HepG2 (cell line): ENCODE measurements around the gene EGFR. TPM values are rescaled to one million over a fixed set of nuclear protein-coding genes. Genes with fewer than 3 reads are reported as not detected.

Experiments used
- ATAC-seq: fragments of 200-7000 bp; cut with Tn5 transposase; 3 replicates; pipeline ENCODE4 v1.9.1; 2020; ENCODE audit warnings: mild to moderate bottlenecking, moderate library complexity
- BruUV-seq: library from RNA; stranded (reverse); fragments of 400-500 nt; replicated peaks from 2 replicates; lab custom pipeline; 2021; lab: Mats Ljungman, UMichigan
- CTCF ChIA-PET: fragments of 300-600 bp; formaldehyde crosslinking; extraction: SDS; loops from one replicate; lab custom pipeline; 2021; ENCODE audit warnings: low total read pairs, inconsistent platforms, low intra/inter-chr PET ratio; lab: Yijun Ruan, JAX
- POLR2A ChIA-PET: fragments of 350-600 bp; sonication (Branson Sonifier 250); formaldehyde crosslinking; loops from one replicate; lab custom pipeline; 2020; ENCODE audit warnings: antibody characterized with exemption, inconsistent platforms; lab: Yijun Ruan, JAX
- DNase-seq: peaks from one replicate; pipeline ENCODE4 v3.0.0-alpha.2; 2015; ENCODE audit warnings: low spot score
- FAIRE-seq: peaks from 3 replicates; lab custom pipeline; 2011; peaks lifted over from hg19 to GRCh38; lab: Jason Lieb, UNC
- H2AFZ ChIP-seq: one replicate; pipeline ENCODE4 v1.6.1; 2011; ENCODE audit warnings: low read length, inconsistent platforms
- H3K27ac ChIP-seq: fragments of 300-600 bp; 3 replicates; pipeline ENCODE4 v1.8.0; 2011; ENCODE audit warnings: mixed run types, mild to moderate bottlenecking, mixed read lengths, low read length, inconsistent platforms; ENCODE audit not compliant: insufficient read depth; ENCODE audit errors: extremely low read length
- H3K27me3 ChIP-seq, 2 experiments: fragments of 200-600 bp in 1 of 2; 2 replicates in 1 of 2; 3 replicates in 1 of 2; pipeline versions ENCODE4 v1.6.0 to v1.8.0; 2011; ENCODE audit warnings: low read length in 2 of 2, mild to moderate bottlenecking in 2 of 2, moderate library complexity in 2 of 2, inconsistent platforms in 1 of 2; ENCODE audit not compliant: insufficient read depth in 2 of 2, control insufficient read depth in 1 of 2
- H3K36me3 ChIP-seq, 2 experiments: fragments of 200-600 bp in 1 of 2; replicated peaks in 1 of 2; 2 replicates in 1 of 2; 3 replicates in 1 of 2; pipeline versions ENCODE4 v1.5.1 to v1.8.0; 2011; ENCODE audit warnings: low read length in 2 of 2, inconsistent platforms in 1 of 2; ENCODE audit not compliant: insufficient read depth in 2 of 2, control insufficient read depth in 1 of 2
- H3K4me1 ChIP-seq: 2 replicates; pipeline ENCODE4 v1.5.1; 2012; ENCODE audit warnings: low read length, inconsistent platforms; ENCODE audit not compliant: insufficient read depth
- H3K4me2 ChIP-seq: 2 replicates; pipeline ENCODE4 v1.6.0; 2011; ENCODE audit warnings: low read depth, low read length, inconsistent platforms
- H3K4me3 ChIP-seq, 3 experiments: fragments of 200-600 bp in 1 of 3; sonication (generic), shearing (Covaris generic) in 1 of 3; replicated peaks in 1 of 3; 2 replicates each; pipeline ENCODE4 v1.5.1; 2011 to 2016; ENCODE audit warnings: low read length in 3 of 3, inconsistent platforms in 2 of 3, low read depth in 2 of 3, mild to moderate bottlenecking in 2 of 3, control low read depth in 1 of 3, mixed read lengths in 1 of 3; ENCODE audit not compliant: insufficient read depth in 1 of 3
- H3K79me2 ChIP-seq: one replicate; pipeline ENCODE4 v1.6.1; 2011; ENCODE audit warnings: low read length, inconsistent platforms; ENCODE audit not compliant: insufficient read depth
- H3K9ac ChIP-seq: 2 replicates; pipeline ENCODE4 v1.6.0; 2011; ENCODE audit warnings: mild to moderate bottlenecking, low read depth, low read length, inconsistent platforms; ENCODE audit not compliant: insufficient read depth
- H3K9me3 ChIP-seq: 2 replicates; pipeline ENCODE4 v1.5.1; 2012; ENCODE audit warnings: mild to moderate bottlenecking, low read length
- H4K20me1 ChIP-seq: 2 replicates; pipeline ENCODE4 v1.6.0; 2011; ENCODE audit warnings: inconsistent platforms, mild to moderate bottlenecking, low read length, moderate library complexity; ENCODE audit not compliant: insufficient read depth
- ATM ChIP-seq: fragments of 450-650 bp; IDR thresholded peaks from 2 replicates; pipeline ENCODE4 v1.7.1; 2017; ENCODE audit warnings: mild to moderate bottlenecking, borderline replicate concordance
- CBX2 ChIP-seq, 2 experiments: fragments of 200-600 bp in 1 of 2; sonication (generic); formaldehyde crosslinking in 1 of 2; IDR thresholded peaks; 2 replicates each; pipeline versions ENCODE4 v1.7.0 to v1.8.1; 2018 to 2022; ENCODE audit warnings: low read depth in 2 of 2, low read length in 1 of 2, mild to moderate bottlenecking in 1 of 2, missing genetic modification reagents in 1 of 2
- DMAP1 ChIP-seq: IDR thresholded peaks from 2 replicates; pipeline ENCODE4 v1.6.1; 2016
- FOXO1 ChIP-seq: sonication (generic); formaldehyde crosslinking; IDR thresholded peaks from 2 replicates; pipeline ENCODE4 v1.4.0; 2020; ENCODE audit warnings: missing genetic modification reagents
- PLRG1 ChIP-seq: fragments of 450-650 bp; conservative IDR thresholded peaks from 2 replicates; pipeline ENCODE4 v1.6.1; 2016
- REL ChIP-seq: sonication (generic); formaldehyde crosslinking; conservative IDR thresholded peaks from 2 replicates; pipeline ENCODE4 v1.8.0; 2022; ENCODE audit warnings: mild to moderate bottlenecking, missing genetic modification reagents, moderate library complexity
- SAP130 ChIP-seq: IDR thresholded peaks from 2 replicates; pipeline ENCODE4 v1.6.1; 2016; ENCODE audit warnings: low read depth
- TAF15 ChIP-seq: fragments of 200-400 bp; formaldehyde crosslinking; IDR thresholded peaks from one replicate; pipeline ENCODE4 v1.6.1; 2018; ENCODE audit warnings: mild to moderate bottlenecking, low read depth, low read length; ENCODE audit not compliant: poor library complexity, severe bottlenecking
- ZNF296 ChIP-seq: sonication (generic); formaldehyde crosslinking; conservative IDR thresholded peaks from 2 replicates; pipeline ENCODE4 v1.5.0; 2020; ENCODE audit warnings: mild to moderate bottlenecking, missing genetic modification reagents
- ZNF564 ChIP-seq: sonication (generic); formaldehyde crosslinking; IDR thresholded peaks from 2 replicates; pipeline ENCODE4 v1.8.1; 2023; ENCODE audit warnings: mild to moderate bottlenecking, missing genetic modification reagents
- ZNF75D ChIP-seq: sonication (generic); formaldehyde crosslinking; IDR thresholded peaks from 2 replicates; pipeline ENCODE4 v1.8.1; 2023; ENCODE audit warnings: missing genetic modification reagents, mild to moderate bottlenecking, borderline replicate concordance
- ZSCAN12 ChIP-seq: sonication (generic); formaldehyde crosslinking; IDR thresholded peaks from 2 replicates; pipeline ENCODE4 v1.9.0; 2021; ENCODE audit warnings: mild to moderate bottlenecking, missing genetic modification reagents
- WGBS: methylation state at CpG from one replicate; pipeline ENCODE4 v1.1.6; 2017; ENCODE audit warnings: low lambda C conversion rate; 5-methylcytosine and 5-hydroxymethylcytosine counted together
- in situ Hi-C: cut with HindIII; loops from 2 replicates; pipeline ENCODE4 v1.10.0; 2017; ENCODE audit warnings: low pct_unique_long_range_greater_than_20kb; ENCODE audit not compliant: extremely low pct_ligation_motif_present
- intact Hi-C: fragments of 100-400 bp; cut with micrococcal nuclease; formaldehyde crosslinking; loops from one replicate; pipeline ENCODE4 v1.10.0; 2022; ENCODE audit not compliant: unreplicated experiment
- polyA plus RNA-seq, 8 experiments: library from polyadenylated mRNA; depleted of rRNA in 3 of 8; stranded (reverse) in 7 of 8; unstranded in 1 of 8; fragments of >200 nt; fragmentation: Illumina TruSeq in 4 of 8; extraction: Trizol in 4 of 8; gene quantifications; 2 replicates each; pipeline versions ENCODE4 v1.2.1 to v1.2.3, GENCODE V29; 2011 to 2016; ENCODE audit warnings: low read depth in 4 of 8, missing spikeins in 1 of 8, mixed read lengths in 1 of 8; ENCODE audit not compliant: insufficient read depth in 1 of 8
- total RNA-seq, 5 experiments: library from RNA; depleted of rRNA; stranded (reverse); fragments of >200 nt; fragmentation: Illumina TruSeq; extraction: Trizol; gene quantifications; 2 replicates each; pipeline ENCODE4 v1.2.3, GENCODE V29; 2016; ENCODE audit warnings: low read depth in 1 of 5
- TF ChIP-seq, protein P1 (sequence below): sonication (generic); formaldehyde crosslinking; IDR thresholded peaks from 2 replicates; pipeline ENCODE4 v1.4.0; 2020; ENCODE audit warnings: mild to moderate bottlenecking, missing genetic modification reagents
- TF ChIP-seq, protein P2 (sequence below): sonication (generic); formaldehyde crosslinking; IDR thresholded peaks from 2 replicates; pipeline ENCODE4 v1.8.1; 2023; ENCODE audit warnings: mild to moderate bottlenecking, inconsistent platforms, moderate library complexity, missing genetic modification reagents, borderline replicate concordance
- TF ChIP-seq, protein P3 (sequence below): sonication (generic); formaldehyde crosslinking; IDR thresholded peaks from 2 replicates; pipeline ENCODE4 v1.5.1; 2020; ENCODE audit warnings: missing genetic modification reagents, mild to moderate bottlenecking, borderline replicate concordance

Gene EGFR
- total and polyA plus RNA-seq, 2 of the 13 experiments (the other 11 are each of a cell fraction or from before 2014, with no cell fraction given) = 7.0 to 10.0 TPM

DNA sequence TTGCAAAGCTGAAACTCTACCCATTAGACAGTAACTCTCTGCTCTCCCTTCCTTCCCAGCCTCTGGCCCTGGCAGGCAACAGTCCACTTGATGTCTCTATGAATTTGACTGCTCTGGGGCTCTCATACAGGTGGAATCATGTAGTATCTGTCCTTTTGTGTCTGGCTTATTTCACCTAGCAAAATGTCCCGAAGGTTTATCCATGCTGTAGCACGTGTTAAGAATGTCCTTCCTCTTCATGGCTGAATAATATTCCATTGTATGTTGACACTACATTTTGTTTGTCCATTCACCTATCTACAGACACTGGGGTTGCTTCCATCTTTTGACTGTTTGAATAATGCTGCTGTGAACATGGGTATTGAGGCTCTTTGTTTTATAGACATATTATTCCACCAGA is 128.9 kb downstream of the EGFR start:
- Histone ChIP-seq H3K27ac (no peak overlapping the region), H3K4me1 (peaks cover 20% of the 10 kb centered on the region), H3K4me2 (no peak overlapping the region), H3K4me3 (no peak overlapping the region), H2AFZ (no peak overlapping the region)
- in situ Hi-C loops = loop anchor here (10.0 kb wide), 1 partner anchor 107 kb away; no protein-coding TSS in a partner anchor
- FAIRE-seq = no peak
- intact Hi-C loops = no loop called here
- ATAC-seq = no peak
- no peak for DNase-seq
- CTCF ChIA-PET = no interaction called here
- WGBS = 76% methylated on average over 2 of the region's 2 CpGs
- TF ChIP-seq CBX2 (IDR thresholded peaks at IDR 0.05; ENCODE audit: low read depth, low read length) = no peak
- no peak for TF ChIP-seq CBX2 (CRISPR knock-in tag; IDR thresholded peaks at IDR 0.05; ENCODE audit: low read depth)
- TF ChIP-seq TAF15 = no peak
- TF ChIP-seq DMAP1 (CRISPR knock-in tag) = no peak
- TF ChIP-seq ZSCAN12 (CRISPR knock-in tag) = no peak
- TF ChIP-seq, protein P1, sequence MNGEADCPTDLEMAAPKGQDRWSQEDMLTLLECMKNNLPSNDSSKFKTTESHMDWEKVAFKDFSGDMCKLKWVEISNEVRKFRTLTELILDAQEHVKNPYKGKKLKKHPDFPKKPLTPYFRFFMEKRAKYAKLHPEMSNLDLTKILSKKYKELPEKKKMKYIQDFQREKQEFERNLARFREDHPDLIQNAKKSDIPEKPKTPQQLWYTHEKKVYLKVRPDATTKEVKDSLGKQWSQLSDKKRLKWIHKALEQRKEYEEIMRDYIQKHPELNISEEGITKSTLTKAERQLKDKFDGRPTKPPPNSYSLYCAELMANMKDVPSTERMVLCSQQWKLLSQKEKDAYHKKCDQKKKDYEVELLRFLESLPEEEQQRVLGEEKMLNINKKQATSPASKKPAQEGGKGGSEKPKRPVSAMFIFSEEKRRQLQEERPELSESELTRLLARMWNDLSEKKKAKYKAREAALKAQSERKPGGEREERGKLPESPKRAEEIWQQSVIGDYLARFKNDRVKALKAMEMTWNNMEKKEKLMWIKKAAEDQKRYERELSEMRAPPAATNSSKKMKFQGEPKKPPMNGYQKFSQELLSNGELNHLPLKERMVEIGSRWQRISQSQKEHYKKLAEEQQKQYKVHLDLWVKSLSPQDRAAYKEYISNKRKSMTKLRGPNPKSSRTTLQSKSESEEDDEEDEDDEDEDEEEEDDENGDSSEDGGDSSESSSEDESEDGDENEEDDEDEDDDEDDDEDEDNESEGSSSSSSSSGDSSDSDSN (CRISPR knock-in tag) = no peak
- no peak for TF ChIP-seq REL
- TF ChIP-seq, all 625 proteins: peak for 0
- Histone ChIP-seq H3K27me3 (no peaks in the 10 kb centered on the region), H4K20me1 (no peaks in the 10 kb centered on the region), H3K36me3 (peaks cover 0 to 3% of the 10 kb centered on the region in 2 experiments; a peak in 1 of 5 replicates), H3K9ac (no peak overlapping the region), H3K9me3 (no peaks in the 10 kb centered on the region), H3K79me2 (no peaks in the 10 kb centered on the region)
- no TSS peak for BruUV-seq
- POLR2A ChIA-PET = no interaction called here

DNA sequence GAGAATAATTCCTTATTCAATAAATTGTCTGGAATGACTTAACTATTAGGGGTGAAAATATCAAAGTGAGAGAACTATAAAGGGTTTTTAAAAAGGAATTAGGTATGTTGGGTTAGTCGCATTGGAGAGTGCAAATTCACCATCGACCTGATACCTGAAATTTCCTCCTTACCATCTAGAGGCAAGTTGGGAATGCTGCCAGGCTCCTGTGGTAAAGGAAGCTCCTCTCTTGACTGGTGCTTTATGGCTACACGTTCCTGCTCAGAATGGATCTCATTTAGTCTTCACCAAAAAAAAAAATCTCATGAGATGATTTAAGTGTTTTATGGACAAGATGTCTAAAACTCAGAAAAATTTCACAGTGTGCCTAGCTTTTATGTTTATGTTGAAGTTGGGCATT is 129.8 kb downstream of the EGFR start:
- Histone ChIP-seq H2AFZ (no peak overlapping the region), H4K20me1 (no peaks in the 10 kb centered on the region), H3K79me2 (no peaks in the 10 kb centered on the region), H3K9me3 (no peaks in the 10 kb centered on the region), H3K9ac (no peak overlapping the region), H3K27ac (no peak overlapping the region), H3K27me3 (no peaks in the 10 kb centered on the region), H3K36me3 (no peaks in the 10 kb centered on the region; a peak in 1 of 5 replicates), H3K4me2 (no peak overlapping the region), H3K4me3 (no peak overlapping the region), H3K4me1 (peaks cover 14% of the 10 kb centered on the region)
- FAIRE-seq = no peak
- intact Hi-C loops (no loop called here), in situ Hi-C loops (loop anchor here (10.0 kb wide), 1 partner anchor 106 kb away; no protein-coding TSS in a partner anchor)
- DNase-seq = no peak
- WGBS = 77% methylated on average over 3 of the region's 3 CpGs
- ChIA-PET POLR2A (no interaction called here), CTCF (no interaction called here)
- ATAC-seq = no peak
- no TSS peak for BruUV-seq
- no peak for TF ChIP-seq ZNF564 (CRISPR knock-in tag)
- no peak for TF ChIP-seq ATM
- TF ChIP-seq SAP130 (CRISPR knock-in tag) = no peak
- TF ChIP-seq ZNF75D = no peak
- TF ChIP-seq PLRG1 = no peak
- TF ChIP-seq ZNF296 (CRISPR knock-in tag) = no peak
- TF ChIP-seq, protein P2, sequence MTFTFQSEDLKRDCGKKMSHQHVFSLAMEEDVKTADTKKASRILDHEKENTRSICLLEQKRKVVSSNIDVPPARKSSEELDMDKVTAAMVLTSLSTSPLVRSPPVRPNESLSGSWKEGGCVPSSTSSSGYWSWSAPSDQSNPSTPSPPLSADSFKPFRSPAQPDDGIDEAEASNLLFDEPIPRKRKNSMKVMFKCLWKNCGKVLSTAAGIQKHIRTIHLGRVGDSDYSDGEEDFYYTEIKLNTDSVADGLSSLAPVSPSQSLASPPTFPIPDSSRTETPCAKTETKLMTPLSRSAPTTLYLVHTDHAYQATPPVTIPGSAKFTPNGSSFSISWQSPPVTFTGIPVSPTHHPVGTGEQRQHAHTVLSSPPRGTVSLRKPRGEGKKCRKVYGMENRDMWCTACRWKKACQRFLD (CRISPR knock-in tag) = no peak
- TF ChIP-seq, protein P3, sequence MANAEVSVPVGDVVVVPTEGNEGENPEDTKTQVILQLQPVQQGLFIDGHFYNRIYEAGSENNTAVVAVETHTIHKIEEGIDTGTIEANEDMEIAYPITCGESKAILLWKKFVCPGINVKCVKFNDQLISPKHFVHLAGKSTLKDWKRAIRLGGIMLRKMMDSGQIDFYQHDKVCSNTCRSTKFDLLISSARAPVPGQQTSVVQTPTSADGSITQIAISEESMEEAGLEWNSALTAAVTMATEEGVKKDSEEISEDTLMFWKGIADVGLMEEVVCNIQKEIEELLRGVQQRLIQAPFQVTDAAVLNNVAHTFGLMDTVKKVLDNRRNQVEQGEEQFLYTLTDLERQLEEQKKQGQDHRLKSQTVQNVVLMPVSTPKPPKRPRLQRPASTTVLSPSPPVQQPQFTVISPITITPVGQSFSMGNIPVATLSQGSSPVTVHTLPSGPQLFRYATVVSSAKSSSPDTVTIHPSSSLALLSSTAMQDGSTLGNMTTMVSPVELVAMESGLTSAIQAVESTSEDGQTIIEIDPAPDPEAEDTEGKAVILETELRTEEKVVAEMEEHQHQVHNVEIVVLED = no peak
- no peak for TF ChIP-seq FOXO1 (CRISPR knock-in tag)
